Panc1 (cell line): ENCODE measurements around the gene NDUFA7. TPM values are rescaled to one million over a fixed set of nuclear protein-coding genes. Genes with fewer than 3 reads are reported as not detected.

Experiments
- ATAC-seq: fragments of 200-7000 bp; cut with Tn5 transposase; 2 replicates; pipeline ENCODE4 v1.9.1; 2020; ENCODE audit warnings: mild to moderate bottlenecking, moderate library complexity
- BruUV-seq: library from RNA; stranded (reverse); fragments of 400-500 nt; replicated peaks from 2 replicates; lab custom pipeline; 2021; lab: Mats Ljungman, UMichigan
- CTCF ChIA-PET: fragments of 300-600 bp; sonication (Branson Sonifier 250); formaldehyde crosslinking; loops from one replicate; lab custom pipeline; 2022; ENCODE audit warnings: antibody characterized with exemption; lab: Charles Lee
- POLR2A ChIA-PET: fragments of 300-600 bp; sonication (Branson Sonifier 250); formaldehyde crosslinking; loops from one replicate; lab custom pipeline; 2022; ENCODE audit warnings: antibody characterized with exemption; lab: Charles Lee
- DNase-seq: peaks from one replicate; pipeline ENCODE4 v3.0.0-alpha.2; 2010; ENCODE audit warnings: low read depth, low spot score
- H3K27ac ChIP-seq: 2 replicates; pipeline ENCODE4 v1.5.1; 2011; ENCODE audit warnings: mild to moderate bottlenecking, low read length, inconsistent platforms
- H3K27me3 ChIP-seq: fragments of 200-500 bp; sonication (Bioruptor generic); 2 replicates; pipeline ENCODE4 v1.6.0; 2014; ENCODE audit warnings: low read length, inconsistent platforms; ENCODE audit not compliant: control insufficient read depth, insufficient read depth
- H3K36me3 ChIP-seq: fragments of 200-500 bp; sonication (Bioruptor generic); 2 replicates; pipeline ENCODE4 v1.5.1; 2014; ENCODE audit warnings: inconsistent platforms, mild to moderate bottlenecking, low read length, moderate library complexity; ENCODE audit not compliant: control insufficient read depth, insufficient read depth
- H3K4me1 ChIP-seq: 2 replicates; pipeline ENCODE4 v1.5.1; 2011; ENCODE audit warnings: inconsistent platforms, mild to moderate bottlenecking, low read length, moderate library complexity; ENCODE audit not compliant: control insufficient read depth, insufficient read depth
- H3K4me3 ChIP-seq, 2 experiments: 2 replicates each; pipeline ENCODE4 v1.5.1; 2011 to 2012; ENCODE audit warnings: low read depth in 2 of 2, low read length in 2 of 2, mild to moderate bottlenecking in 2 of 2, inconsistent platforms in 1 of 2, moderate library complexity in 1 of 2
- H3K9me3 ChIP-seq: fragments of 200-500 bp; sonication (Bioruptor generic); 2 replicates; pipeline ENCODE4 v1.5.1; 2014; ENCODE audit warnings: low read depth, mild to moderate bottlenecking, inconsistent platforms, low read length, moderate library complexity; ENCODE audit not compliant: control insufficient read depth, insufficient read depth
- POLR2AphosphoS5 ChIP-seq: IDR thresholded peaks from 2 replicates; pipeline ENCODE4 v1.6.1; 2012; ENCODE audit warnings: mild to moderate bottlenecking, low read depth, low read length, moderate library complexity
- REST ChIP-seq, 2 experiments: IDR thresholded peaks; 2 replicates each; pipeline ENCODE4 v1.6.1; 2011 to 2012; ENCODE audit warnings: low read depth in 2 of 2, control low read depth in 1 of 2, low read length in 1 of 2, mild to moderate bottlenecking in 1 of 2, moderate library complexity in 1 of 2; ENCODE audit not compliant: insufficient read depth in 1 of 2
- SIN3A ChIP-seq: IDR thresholded peaks from 2 replicates; pipeline ENCODE4 v1.6.1; 2012; ENCODE audit warnings: low read depth, mild to moderate bottlenecking, low read length, moderate library complexity, borderline replicate concordance; ENCODE audit not compliant: insufficient read depth
- TCF7L2 ChIP-seq: IDR thresholded peaks from 2 replicates; pipeline ENCODE4 v1.6.1; 2011; ENCODE audit warnings: mild to moderate bottlenecking, low read depth, low read length, inconsistent platforms
- in situ Hi-C: cut with HindIII; loops from 2 replicates; pipeline ENCODE4 v1.10.0; 2016; ENCODE audit warnings: low sequenced_read_pairs, low pct_unique_long_range_greater_than_20kb
- intact Hi-C: fragments of 100-400 bp; cut with micrococcal nuclease; formaldehyde crosslinking; loops from one replicate; pipeline ENCODE4 v1.10.0; 2022; ENCODE audit not compliant: unreplicated experiment
- total RNA-seq: library from RNA; stranded (reverse); gene quantifications from one replicate; pipeline ENCODE4 v1.2.1, GENCODE V29; 2021; ENCODE audit not compliant: unreplicated experiment
- TF ChIP-seq, protein P1 (sequence below): fragments of 450-650 bp; IDR thresholded peaks from 2 replicates; pipeline ENCODE4 v1.5.1; 2017; ENCODE audit warnings: mild to moderate bottlenecking

NDUFA7 gene
- total RNA-seq, 1 experiment from 2014 or later: 36.8 TPM

GRCh38 chr19:8308891-8309291 lies 12.3 kb downstream of the NDUFA7 start:
- intact Hi-C loops (no loop called here), in situ Hi-C loops (no loop called here)
- POLR2A ChIA-PET: no interaction called here
- TF ChIP-seq, protein P1, sequence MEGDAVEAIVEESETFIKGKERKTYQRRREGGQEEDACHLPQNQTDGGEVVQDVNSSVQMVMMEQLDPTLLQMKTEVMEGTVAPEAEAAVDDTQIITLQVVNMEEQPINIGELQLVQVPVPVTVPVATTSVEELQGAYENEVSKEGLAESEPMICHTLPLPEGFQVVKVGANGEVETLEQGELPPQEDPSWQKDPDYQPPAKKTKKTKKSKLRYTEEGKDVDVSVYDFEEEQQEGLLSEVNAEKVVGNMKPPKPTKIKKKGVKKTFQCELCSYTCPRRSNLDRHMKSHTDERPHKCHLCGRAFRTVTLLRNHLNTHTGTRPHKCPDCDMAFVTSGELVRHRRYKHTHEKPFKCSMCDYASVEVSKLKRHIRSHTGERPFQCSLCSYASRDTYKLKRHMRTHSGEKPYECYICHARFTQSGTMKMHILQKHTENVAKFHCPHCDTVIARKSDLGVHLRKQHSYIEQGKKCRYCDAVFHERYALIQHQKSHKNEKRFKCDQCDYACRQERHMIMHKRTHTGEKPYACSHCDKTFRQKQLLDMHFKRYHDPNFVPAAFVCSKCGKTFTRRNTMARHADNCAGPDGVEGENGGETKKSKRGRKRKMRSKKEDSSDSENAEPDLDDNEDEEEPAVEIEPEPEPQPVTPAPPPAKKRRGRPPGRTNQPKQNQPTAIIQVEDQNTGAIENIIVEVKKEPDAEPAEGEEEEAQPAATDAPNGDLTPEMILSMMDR: no peak
- TF ChIP-seq POLR2AphosphoS5 (no peak), SIN3A (no peak), REST (IDR thresholded peaks at IDR 0.05; ENCODE audit: insufficient read depth in 1 of 2, low read depth in 2 of 2, low read length in 1 of 2) (no peak), TCF7L2 (no peak)
- H3K36me3 ChIP-seq: no peaks in the 10 kb centered on the region; the same call in 1 of the 2 replicates
- ATAC-seq: no peak
- H3K4me1 ChIP-seq: peaks cover 11% of the 10 kb centered on the region
- no peaks in the 10 kb centered on the region for H3K27me3 ChIP-seq
- no peak for DNase-seq
- no peaks in the 10 kb centered on the region for H3K9me3 ChIP-seq
- CTCF ChIA-PET: no interaction called here
- H3K27ac ChIP-seq: no peak overlapping the region; the same call in 1 of the 2 replicates
- H3K4me3 ChIP-seq: peak overlapping the region; percentile 51 to 78
- BruUV-seq: no TSS peak

GRCh38 chr19:8307965-8308866 lies 13.0 kb downstream of the NDUFA7 start, which contains the start of gene CD320:
TSS of gene CD320 (minus strand) at chr19:8308358. CDS start at chr19:8308290, 68 bp downstream.
- ChIA-PET POLR2A (no interaction called here), CTCF (no interaction called here)
- Histone ChIP-seq H3K27me3 (no peaks in the 10 kb centered on the region), H3K9me3 (no peaks in the 10 kb centered on the region), H3K4me3 (peak within 1 kb of the TSS; percentile 51 to 78), H3K36me3 (no peaks in the 10 kb centered on the region; the same call in 1 of the 2 replicates), H3K4me1 (peaks cover 11% of the 10 kb centered on the region), H3K27ac (peak within 1 kb of the TSS; percentile 86)
- peak; percentile 94 for ATAC-seq
- peak; percentile 69 for DNase-seq
- in situ Hi-C loops (no loop called here), intact Hi-C loops (no loop called here)
- BruUV-seq: TSS peak; percentile 72
- TF ChIP-seq, protein P1: no peak
- TF ChIP-seq POLR2AphosphoS5: peak; percentile 95
- TF ChIP-seq SIN3A: peak; percentile 89; the same call in 1 of the 2 replicates
- peak; percentile 77 for TF ChIP-seq TCF7L2
